Forelimb muscle (tissue), 1 donor: ENCODE results near the gene KRT79. TPM values are rescaled to one million over a fixed set of nuclear protein-coding genes. Genes with fewer than 3 reads are reported as not detected.
"Not testable (repeated sequence)": the region's sequence is repeated elsewhere in the genome, so short reads cannot be mapped to it uniquely, and the experiment has no call there.

Experiments
- DNase-seq: peaks from one replicate; pipeline ENCODE4 v3.0.0-alpha.2; 2013; ENCODE audit warnings: low read depth
- polyA plus RNA-seq: library from polyadenylated mRNA; unstranded; fragments of 120-200 nt; gene quantifications from one replicate; pipeline ENCODE4 v1.2.1, GENCODE V29; 2013; ENCODE audit not compliant: insufficient read length

Gene KRT79
- polyA plus RNA-seq, 1 donor = not detected

DNA sequence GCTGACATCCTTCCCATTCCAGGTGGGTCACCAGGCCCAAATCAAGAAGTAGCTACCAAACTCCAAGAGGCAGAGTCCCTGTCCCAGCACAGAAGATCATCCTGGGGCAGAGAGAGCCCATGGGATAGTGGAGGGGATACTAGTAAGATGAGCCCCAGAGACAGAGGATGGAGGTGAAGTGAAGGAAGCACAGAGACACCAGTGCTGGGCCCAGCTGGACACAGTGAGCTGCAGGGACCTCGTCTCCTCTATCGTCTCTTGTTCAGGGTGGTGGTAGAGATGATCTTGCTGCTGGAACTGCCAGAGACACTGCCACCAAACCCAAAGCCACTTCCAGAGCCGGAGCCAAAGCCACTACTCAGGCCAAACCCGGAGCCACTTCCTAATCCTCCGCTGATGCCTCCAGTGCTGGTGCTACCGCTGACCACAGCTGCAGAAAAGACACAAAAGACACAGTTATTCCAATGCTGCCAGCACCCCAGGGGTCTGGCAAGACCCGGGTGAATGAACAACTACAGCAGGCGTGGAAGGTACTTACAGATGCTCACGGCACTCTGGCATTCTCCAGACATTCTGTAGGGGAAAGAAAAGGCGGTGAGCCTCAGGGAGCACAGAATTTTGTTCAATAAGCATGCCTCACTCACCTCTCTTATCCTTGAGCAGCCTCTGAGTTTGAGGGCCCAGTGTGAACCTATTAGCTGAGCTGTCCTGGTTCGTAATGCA is 27.1 kb downstream of the KRT79 start:
- DNase-seq = no peak

GRCh38 chr12:52806169-52806811 is 27.8 kb downstream of the KRT79 start:
- no peak for DNase-seq

- no peak for DNase-seq
Observed at GRCh38 chr12:52805739-52806138, 28.4 kb downstream of the KRT79 start.

- no peak for DNase-seq
Observed at GRCh38 chr12:52805000-52805399, 29.1 kb downstream of the KRT79 start.

- DNase-seq = no peak
Observed at GRCh38 chr12:52802442-52802841, 31.7 kb downstream of the KRT79 start.

DNA sequence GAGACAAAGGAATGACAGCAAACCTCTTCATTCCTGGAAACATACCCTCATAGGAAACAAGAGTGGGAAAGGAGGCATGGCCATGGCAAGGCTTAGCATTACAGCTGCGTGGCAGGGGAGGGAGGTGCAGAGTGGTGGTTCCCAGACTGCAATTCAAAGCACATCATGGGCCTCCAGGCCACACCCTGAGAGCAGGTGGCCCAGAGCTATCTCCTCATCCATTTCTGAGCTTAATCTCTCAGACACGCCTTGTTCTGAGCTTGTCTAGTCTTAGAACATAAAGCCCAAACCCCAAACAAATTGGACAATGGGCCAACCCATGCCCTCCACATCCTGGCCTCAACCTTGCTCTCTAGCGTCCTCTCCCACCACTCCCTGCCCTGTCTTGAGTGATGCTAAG is 32.3 kb downstream of the KRT79 start:
- DNase-seq = no peak

DNA sequence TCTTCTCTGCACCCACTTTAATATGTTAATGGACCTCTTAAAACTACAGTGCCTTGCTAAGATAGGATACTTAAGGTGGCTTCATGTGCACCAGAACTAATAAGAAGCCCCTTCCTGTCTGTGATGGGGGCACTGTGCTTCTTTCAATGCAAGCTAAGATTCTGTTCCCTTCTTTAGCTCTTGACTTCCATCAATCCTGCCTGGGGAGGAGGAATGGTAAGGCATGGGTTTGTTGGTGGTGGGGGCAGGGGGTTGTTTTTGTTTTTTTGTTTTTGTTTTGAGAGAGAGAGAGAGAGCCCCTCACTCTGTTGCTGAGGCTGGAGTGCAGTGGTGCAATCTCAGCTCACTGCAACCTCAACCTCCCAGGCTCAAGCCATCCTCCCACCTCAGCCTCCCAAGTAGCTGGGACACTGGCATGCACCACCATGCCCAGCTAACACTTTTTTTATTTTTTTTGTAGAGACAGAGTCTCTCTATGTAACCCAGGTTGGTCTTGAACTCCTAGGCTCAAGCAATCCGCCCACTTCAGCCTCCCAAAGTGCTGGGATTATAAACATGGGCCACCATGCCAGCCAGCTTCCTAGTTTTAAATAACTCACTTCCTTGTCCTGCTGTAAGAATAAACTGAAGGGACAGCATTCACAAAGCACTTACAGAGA is 33.7 kb downstream of the KRT79 start:
- no peak for DNase-seq

GRCh38 chr12:52799505-52800211 is 34.5 kb downstream of the KRT79 start:
- no peak for DNase-seq

GRCh38 chr12:52798671-52799504 is 35.2 kb downstream of the KRT79 start:
- no peak for DNase-seq

DNA sequence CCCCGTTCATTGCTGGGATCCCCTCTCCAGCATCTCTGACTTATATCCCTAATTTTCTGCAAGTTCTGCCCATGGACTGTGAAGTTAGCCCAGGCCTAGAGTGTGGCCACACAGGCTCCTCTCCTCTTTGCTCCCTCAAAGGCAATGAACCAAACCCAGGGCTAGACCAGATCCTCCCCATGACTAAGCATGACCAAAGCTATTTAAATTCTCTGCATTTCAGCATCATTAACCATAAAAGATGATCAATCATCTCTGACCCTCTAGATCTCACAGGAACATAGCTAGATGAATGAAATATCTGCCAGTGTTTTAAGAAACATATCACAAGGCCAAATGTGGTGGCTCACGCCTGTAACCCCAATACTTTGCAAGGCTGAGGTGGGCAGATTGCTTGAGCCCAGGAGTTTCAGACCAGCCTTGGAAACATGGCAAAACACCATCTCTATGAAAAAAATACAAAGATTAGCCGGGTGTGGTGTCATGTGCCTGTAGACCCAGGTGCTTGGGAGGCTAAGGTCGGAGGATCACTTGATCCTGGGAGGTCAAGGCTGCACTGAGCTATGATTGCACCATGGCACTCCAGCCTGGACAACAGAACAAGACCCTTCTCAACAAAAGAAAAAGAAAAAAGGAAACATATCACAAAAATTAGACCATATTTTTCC is 36.0 kb downstream of the KRT79 start:
- no peak for DNase-seq

DNA sequence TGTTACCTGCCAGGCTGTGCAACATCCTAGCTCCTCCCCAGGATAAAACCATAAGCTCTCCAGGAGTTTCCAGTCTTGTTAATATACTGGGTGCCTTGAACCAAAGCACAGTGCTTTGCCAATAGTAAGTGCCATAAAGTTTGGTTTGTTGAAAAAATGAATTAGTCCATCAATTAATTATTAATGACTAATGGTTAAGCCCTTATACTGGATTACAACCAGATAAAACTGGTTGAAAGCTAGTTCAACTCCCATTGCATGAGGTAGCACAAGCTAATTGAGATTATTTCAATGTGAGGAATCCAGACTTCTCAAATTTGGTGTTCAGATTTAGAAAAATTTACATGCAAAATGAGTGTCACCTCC is 36.6 kb downstream of the KRT79 start:
- no peak for DNase-seq

GRCh38 chr12:52796839-52797528 is 37.1 kb downstream of the KRT79 start:
- no peak for DNase-seq

GRCh38 chr12:52796429-52796794 is 37.7 kb downstream of the KRT79 start:
- DNase-seq = no peak

DNA sequence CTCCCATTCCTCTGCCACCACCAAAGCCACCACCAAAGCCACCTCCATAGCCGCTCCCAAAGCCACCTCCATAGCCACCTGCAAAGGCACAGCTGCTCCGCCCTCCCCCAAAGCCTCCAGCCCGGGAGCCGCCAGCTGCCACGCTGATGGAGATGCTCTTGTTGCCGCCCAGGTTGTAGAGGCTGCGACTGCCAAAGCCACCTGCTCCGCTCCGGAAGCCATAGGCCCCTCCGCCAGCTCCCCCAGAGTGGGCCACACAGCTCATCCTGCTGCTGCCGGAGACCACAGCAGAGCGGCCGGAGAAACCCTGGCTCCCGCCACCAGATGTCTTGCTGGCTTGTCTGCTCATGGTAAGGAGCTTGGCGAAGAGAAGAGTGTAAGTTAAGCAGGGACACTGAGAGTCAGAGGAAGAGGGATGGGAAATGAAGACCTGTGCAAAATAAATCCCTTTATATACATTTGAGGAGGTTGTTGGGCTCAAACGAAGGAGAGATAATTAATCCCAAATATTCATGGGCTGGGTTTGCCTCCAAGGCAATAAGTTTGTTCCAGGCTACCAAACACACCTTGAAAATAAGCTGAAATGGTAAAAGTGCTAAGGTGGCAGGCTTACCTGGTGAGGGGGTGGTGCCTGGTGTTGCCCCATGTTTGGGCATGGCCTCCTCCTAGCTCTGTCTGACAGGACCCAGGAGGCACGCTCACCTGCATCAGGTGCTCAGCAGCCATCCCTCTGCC is 38.2 kb downstream of the KRT79 start, which contains the start of gene KRT3:
KRT3 (minus strand) TSS at position 424 of the 735 bp plus-strand sequence; CDS start at position 349, 75 bp downstream.
- DNase-seq = no peak

- not testable (repeated sequence) for DNase-seq
Observed at GRCh38 chr12:52795332-52795674, 38.8 kb downstream of the KRT79 start.

DNA sequence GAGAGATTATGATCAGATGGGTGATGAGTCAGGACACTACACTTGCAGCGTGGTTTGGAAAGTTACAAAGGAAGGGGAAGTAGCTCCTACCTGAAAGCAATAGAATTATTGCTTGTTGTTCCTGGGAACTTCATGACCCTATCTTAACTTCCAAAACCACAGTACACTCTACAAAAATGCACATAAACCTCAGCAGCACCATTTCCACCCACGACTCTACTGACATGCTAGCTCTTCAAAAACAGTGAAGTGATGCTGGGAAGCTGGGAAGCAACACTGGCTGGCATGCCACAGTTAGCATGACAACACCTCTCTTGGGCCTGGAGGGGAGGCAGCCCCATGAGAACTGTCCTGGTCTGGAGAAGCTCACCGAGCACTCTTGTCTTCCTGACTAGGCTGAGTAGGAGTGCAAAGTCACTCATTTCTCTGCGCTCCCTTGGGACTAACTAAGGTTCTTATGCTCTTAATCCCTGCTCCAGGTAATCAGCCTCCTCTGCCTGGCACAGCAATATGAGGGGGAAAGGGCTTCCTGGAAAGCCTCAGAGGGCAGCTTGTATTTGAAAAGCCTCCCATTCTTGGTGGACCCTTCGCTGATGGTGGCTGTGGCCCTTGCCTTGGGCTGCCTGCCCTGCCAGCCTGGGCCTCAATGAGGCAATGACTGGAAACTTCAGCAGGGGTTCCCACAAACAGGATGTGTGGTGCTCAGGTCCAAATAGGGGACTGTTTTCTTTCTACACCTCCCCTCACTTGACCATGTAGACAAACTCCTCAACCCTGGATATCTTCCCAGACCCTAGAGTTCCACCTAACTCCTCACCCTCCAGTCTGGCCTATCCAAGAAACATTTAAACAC is 39.4 kb downstream of the KRT79 start:
- DNase-seq = no peak

- no peak for DNase-seq
Observed at GRCh38 chr12:52792185-52793029, 41.7 kb downstream of the KRT79 start.
